C1 segment of cervical spinal cord (tissue), 14 donors: ENCODE results near the gene SYNGAP1.
"Not testable (repeated sequence)": the region's sequence is repeated elsewhere in the genome, so short reads cannot be mapped to it uniquely, and the experiment has no call there.

ENCODE experiments used
- DNase-seq, 14 donors: peaks; one replicate each; lab custom pipeline; 2025; lab: John Stamatoyannopoulos, UW

The SYNGAP1 gene

DNA sequence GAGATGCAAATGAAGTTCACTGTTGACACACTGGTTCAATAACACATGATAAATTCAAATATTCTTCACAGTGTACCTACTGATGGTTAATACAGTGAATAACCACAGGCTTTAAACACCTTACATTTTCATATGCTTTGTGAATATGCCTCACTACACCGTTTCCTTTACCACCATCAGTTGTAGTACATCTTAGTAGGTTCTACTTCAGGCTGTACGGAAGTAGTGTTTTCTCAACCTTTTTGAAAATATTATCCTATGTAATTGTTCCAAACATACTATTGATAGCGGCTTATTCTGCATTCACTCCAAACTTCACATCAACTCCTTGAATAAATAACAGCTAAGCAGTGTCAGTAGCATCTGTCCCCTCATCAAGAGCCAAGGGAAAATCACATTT, 49.8 kb downstream of the SYNGAP1 start:
- DNase-seq: no peak

- DNase-seq: no peak
These were observed 58.0 kb downstream of the SYNGAP1 start for GRCh38 chr6:33477864-33478263.

DNA sequence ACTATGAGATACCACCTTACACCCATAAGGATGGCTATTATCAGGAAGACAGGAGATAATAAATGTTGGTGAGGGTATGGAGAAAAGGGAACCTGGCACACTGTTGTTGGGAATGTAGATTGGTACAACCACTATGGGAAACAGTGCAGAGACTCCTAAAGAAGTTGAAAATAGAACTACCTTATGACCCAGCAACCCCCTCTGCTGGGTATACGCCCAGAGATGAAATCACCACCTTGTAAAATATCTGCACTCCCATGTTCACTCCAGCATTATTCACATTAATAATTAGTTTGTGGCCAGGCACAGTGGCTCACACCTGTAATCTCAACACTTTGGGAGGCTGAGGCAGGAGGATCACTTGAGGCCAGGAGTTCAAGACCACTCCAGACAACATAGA, 61.3 kb downstream of the SYNGAP1 start:
- no peak for DNase-seq

GRCh38 chr6:33482620-33483019, 62.8 kb downstream of the SYNGAP1 start:
- not testable (repeated sequence) for DNase-seq

DNA sequence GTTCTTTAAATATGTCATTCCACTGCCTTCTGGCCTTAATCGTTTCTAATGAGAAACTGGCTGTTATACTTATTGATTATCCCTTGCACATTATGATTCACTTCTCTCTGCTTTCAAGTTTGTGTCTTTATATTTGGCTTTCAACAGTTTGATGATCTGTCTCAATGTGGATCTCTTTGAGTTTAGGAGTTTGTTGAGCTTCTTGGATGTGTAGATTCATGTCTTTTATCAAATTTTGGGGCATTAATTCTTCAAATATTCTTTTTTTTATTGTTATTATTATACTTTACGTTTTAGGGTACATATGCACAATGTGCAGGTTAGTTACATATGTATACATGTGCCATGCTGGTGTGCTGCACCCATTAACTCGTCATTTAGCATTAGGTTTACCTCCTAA, 63.8 kb downstream of the SYNGAP1 start:
- no peak for DNase-seq

- not testable (repeated sequence) for DNase-seq
These were observed 64.9 kb downstream of the SYNGAP1 start for GRCh38 chr6:33484673-33485262.

GRCh38 chr6:33485680-33486079, 65.8 kb downstream of the SYNGAP1 start:
- DNase-seq: not testable (repeated sequence)

DNA sequence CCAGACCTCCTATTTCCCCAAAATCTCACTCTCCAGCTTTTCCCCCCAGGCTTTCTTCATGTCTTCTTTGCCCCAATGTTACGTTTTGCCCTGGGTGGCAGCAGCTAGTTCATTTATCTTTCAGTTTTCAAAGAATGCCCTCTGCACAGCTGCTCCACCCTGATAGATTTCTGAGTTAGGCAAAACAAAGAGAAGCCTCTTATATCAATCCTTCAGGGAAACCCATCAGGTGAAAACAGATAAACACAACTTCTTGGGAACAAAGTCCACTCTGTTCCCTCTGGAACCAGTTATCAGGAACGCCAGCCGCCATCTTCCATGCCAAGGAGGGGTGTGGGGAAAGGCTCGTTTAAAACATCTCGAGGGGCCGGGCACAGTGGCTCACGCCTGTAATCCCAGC, 68.5 kb downstream of the SYNGAP1 start:
- DNase-seq: no peak

DNA sequence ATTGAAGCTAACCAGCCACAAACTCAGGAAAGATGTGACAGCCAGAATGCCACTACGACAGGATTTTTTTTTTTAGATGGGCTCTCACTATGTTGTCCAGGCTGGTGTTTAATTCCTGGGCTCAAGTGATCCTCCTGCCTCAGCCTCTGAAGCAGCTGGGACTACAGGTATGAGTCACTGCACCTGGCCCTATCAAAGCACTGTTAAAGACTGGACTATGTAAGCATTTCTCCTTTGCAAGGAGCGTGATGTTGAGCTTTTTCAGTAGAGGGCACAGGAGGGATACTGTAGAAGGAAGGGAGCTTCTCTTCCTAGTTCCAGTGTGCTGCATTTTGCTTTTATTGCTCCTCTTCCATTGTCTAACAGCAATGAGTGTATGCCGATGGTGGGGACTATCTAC, 70.3 kb downstream of the SYNGAP1 start:
- no peak for DNase-seq

DNA sequence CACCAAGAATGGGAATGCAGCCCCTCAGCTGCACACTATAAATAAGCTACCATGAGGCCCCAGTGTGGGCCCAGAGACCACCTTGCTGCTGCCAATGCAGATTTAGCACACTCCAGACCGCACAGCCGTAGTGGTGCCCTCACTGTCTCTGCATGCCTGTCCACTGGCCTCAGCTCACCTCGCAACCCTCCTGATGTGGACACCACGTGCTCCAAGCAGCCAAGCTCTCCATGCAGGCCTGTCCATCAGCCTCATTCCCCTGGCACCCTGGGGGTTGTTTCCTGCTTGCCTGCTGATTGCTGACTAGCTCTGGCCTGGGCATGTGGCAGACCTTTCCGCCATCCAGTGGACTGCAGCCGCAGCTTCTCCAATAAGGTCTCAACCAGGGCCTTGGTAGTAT, 70.8 kb downstream of the SYNGAP1 start:
- no peak for DNase-seq

- DNase-seq: no peak
These were observed 72.2 kb downstream of the SYNGAP1 start for GRCh38 chr6:33492093-33492492.

DNA sequence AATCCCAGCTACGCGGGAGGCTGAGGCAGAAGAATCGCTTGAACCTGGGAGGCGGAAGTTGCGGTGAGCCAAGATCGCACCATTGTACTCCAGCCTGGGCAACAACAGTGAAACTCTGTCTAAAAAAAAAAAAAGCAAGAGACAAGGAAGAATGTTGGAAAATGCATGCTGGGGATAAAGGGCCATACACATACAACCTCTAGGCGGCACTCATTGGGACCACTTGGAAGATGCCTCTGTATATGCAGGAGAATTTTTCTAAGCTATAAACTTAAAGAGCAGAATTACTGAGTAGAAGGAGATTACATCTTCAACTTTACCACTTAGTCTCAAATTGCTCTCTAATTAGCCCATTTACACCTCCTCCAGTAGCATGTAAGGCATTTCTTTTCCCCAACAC, 77.3 kb downstream of the SYNGAP1 start:
- DNase-seq: no peak

DNA sequence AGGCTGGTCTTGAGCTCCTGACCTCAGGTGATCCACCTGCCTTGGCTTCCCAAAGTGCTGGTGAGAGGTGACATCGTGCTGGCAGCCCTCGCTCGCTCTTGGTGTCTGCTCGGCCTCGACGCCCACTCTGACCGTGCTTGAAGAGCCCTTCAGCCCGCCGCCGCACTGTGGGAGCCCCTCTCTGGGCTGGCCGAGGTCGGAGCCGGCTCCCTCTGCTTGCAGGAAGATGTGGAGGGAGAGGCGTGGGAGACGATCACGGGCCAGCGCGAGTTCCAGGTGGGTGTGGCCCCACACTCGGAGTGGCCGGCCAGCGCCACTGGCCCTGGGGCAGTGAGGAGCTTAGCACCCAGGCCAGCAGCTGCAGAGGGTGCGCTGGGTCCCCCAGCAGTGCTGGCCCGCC, 82.6 kb downstream of the SYNGAP1 start:
- no peak for DNase-seq

GRCh38 chr6:33504486-33504885, 84.6 kb downstream of the SYNGAP1 start:
- DNase-seq: no peak
